ENCODE data around the gene GNG3. TPM values are rescaled to one million over a fixed set of nuclear protein-coding genes. Genes with fewer than 3 reads are reported as not detected.
"Not testable (repeated sequence)": the region's sequence is repeated elsewhere in the genome, so short reads cannot be mapped to it uniquely, and the experiment has no call there.

Gene GNG3
- total RNA-seq, 1 donor from 2014 or later = not detected

DNA sequence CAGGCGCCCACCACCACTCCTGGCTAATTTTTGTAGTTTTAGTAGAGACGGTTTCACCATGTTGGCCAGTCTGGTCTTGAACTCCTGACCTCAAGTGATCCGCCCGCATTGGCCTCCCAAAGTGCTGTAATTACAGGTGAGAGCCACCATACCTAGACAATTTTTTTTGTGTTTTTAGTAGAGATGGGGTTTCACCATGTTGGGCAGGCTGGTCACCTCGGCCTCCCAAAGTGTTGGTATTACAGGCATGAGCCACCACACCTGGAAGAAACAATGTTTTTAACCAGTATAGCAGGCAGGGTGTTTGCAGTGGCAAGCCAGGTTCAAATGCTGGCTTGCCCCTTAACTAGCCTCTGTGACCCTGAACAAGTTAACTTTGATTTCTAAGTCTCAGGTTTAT lies 42.5 kb downstream of the GNG3 start:
- ATAC-seq (ENCODE audit: poor library complexity); intact Hi-C loops (cut with DNase I): not testable (repeated sequence)
- peak; percentile 13 for DNase-seq

DNA sequence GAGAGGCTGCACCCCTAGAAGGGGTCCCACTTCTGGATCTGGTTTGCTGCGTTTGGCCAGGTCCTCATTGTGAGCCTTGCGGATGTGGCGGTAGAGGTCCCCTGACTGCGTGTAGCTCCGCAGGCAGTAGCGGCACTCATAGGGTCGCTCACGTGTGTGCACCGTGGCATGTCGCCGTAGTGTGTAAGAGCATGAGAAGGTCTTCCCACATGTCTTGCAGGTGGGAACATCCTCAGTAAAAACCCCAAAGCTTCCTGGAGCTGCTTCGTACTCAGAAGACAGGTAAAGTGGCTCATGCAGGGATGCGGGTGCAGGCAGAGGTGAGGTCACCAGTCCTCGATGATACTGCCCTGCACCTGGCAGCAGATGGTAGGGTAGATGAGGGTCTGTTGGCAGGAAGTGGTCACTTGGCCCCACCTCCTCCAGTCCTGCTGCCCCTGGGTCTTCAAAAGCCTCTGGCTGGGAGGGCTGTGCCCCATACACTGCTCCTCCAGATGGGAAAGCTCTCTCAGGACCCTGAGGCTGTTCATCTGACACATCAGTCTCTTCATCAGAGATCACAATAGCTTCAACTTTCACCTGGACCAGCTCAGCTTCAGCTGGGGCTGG lies 44.8 kb downstream of the GNG3 start:
- no peak for ATAC-seq (ENCODE audit: poor library complexity)
- DNase-seq = peak; percentile 38
- intact Hi-C loops (cut with DNase I) = no loop called here

DNA sequence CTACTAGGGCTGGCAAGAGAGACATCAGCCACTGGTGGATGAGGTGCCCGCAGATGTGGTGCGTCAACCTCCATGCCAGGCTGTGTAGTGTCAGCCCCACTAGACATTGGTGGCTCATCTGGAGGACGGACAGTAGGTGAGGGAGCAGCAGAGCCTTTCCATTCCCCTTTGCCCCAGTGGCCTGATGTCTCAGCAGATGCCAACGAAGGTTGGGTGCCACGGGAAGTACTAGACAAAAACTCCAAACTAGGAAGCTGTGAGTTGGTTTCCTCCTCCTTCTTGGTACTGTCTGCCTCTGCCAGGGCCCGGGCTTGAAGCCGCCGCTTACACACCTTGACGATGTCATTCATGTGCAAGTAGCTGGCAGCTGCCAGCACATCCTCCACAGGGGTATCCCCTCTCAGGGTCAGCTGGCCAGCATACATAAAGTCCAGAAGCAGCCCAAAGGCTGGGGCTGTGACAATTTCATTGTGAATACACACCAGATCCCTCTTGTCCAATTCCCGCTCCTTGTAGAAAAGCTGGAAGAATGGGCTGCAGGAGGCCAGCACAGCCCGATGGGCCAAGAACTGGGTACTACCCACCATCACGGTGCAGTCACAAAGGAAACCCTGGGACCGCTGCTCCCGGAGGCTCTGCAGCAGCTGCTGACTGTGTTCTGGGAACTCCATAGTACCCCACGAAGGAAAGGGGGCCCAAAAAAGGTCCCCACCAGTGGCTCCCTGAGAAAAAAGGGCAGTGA lies 45.7 kb downstream of the GNG3 start:
- no peak for ATAC-seq (ENCODE audit: poor library complexity)
- peak; percentile 42 for DNase-seq
- intact Hi-C loops (cut with DNase I) = no loop called here

DNA sequence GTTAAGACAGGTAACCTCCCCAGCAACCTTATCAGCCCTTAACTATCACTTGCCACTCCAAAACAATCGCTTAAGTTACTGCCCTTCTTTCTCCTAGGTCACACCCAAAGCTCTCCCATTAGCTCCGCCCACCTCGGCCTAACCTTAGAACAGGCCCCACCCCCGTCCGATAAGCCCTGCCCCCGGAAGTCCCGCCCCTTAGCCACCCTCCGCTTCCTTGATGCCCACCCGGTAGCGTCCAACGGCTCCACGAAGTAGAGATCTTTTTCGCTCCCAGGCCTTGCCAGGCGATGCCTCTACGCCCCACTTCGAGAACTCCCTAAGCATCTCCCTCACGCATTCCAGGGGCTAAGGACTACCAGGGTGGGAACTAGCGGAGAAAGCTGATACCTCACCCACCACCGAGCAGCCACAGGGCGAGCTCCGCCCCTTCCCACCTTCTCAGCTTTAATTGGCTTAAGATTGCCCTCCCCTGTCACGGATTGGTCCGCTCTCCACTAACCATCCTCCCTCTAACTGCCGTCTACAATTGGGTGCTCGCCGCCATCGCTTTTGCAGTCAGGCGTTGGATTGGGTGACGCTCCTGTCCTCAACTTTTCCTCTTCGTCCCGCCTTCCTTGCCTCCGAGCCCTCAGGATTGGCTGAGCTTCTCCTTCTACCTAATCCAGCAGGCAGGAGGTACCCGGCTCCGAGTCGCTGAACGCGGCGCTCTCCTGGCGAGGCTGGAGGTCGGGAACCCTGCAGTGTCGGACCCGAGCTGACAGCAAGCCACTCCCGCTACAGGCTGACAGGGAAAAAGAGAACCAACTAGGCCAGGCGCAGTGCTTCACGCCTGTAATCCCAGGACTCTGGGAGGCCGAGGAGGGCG lies 46.5 kb downstream of the GNG3 start, which contains the start of gene ZBTB3:
TSS of gene ZBTB3 (minus strand) at position 425 of the 868 bp plus-strand sequence. CDS start 496 bp downstream, outside the sequence.
- DNase-seq = peak; percentile 97
- intact Hi-C loops (cut with DNase I) = no loop called here
- ATAC-seq (ENCODE audit: poor library complexity) = peak; percentile 97

DNA sequence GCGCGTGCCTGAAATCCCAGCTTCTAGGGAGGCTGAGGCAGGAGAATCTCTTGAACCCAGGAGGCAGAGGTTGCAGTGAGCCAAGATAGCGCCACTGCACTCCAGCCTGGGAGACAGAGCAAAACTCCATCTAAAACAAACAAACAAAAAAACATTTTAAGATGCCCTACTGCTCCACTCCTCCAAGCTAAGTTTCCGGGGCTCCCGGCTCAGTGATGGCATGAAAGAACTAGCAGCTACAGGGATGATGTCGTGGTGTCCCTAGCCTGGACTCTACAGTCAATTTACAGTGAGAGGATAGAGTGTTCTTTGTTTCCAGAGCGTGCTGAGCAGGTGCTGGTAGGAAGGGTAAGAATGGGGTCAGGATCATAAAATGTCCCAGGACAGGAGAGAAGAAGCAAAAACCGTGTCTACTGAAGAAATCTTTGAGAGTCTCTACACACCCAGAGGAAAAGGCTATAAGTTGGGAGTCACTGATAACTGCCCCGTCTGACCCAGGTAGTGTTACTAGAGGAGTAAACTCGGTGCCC lies 47.7 kb downstream of the GNG3 start:
- peak; percentile 6 for DNase-seq
- no peak for ATAC-seq (ENCODE audit: poor library complexity)
- intact Hi-C loops (cut with DNase I) = no loop called here

DNA sequence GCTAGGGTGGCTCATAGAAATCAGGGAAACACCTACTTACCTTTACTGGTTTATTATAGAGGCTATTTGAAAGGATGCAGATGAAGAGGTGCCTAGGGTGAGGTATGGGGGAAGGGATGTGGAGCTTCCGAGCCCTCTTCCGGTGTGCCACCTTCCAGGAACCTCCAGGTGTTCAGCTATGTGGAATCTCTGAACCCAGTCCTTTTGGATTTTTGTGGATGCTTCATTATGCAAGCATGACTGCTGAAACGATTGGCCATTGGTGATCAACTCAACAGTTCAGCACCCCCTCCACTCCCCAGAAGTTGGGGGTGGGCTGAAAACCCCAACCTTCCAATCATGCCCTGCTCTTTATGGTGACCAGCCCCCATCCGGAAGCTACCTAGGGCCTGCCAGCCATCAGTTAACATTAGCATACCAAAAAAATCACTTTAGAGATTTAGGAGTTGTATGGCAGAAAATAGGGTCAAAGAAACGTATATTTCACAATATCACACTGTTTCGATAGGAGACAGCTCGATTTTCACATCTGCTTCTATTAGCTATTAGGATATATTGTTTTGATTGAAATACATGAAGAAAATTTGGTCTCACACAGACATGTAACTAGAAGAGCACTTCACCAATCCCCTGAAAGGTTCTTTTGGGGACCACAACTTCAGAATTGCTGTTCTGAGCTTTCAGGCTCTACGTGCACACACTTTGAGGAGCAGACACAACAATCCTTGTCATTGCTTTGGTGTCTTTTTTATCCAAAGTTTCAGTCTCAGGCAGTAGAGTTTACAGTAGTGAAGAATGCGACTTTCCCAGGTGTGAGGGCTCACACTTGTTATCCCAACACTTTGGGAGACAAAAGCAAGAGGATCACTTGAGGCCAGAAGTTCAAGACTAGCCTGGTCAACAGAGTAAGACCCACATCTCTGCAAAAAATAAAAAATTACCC lies 50.6 kb downstream of the GNG3 start:
- intact Hi-C loops (cut with DNase I) = no loop called here
- ATAC-seq (ENCODE audit: poor library complexity) (no peak), DNase-seq (no peak)

Other genes with a start within 250 kb of the GNG3 start
- gene AHNAK, start 160.9 kb upstream of the GNG3 start, total RNA-seq = 318 TPM
- gene EEF1G, start 133.8 kb upstream of the GNG3 start, total RNA-seq = 794 TPM
- gene TUT1, start 116.2 kb upstream of the GNG3 start, total RNA-seq = 14.7 TPM
- 28.2 TPM for gene MTA2, start 105.8 kb upstream of the GNG3 start, total RNA-seq
- gene EML3, start 94.9 kb upstream of the GNG3 start, total RNA-seq = 13.1 TPM
- gene ROM1, start 94.4 kb upstream of the GNG3 start, total RNA-seq = 1.5 TPM
- 11.6 TPM for gene B3GAT3, start 85.7 kb upstream of the GNG3 start, total RNA-seq
- 91.4 TPM for gene GANAB, start 61.1 kb upstream of the GNG3 start, total RNA-seq
- gene INTS5, start 54.4 kb upstream of the GNG3 start, total RNA-seq = 9.6 TPM
- 30.4 TPM for gene C11orf98, start 42.5 kb upstream of the GNG3 start, total RNA-seq
- 3.7 TPM for gene CSKMT, start 42.4 kb upstream of the GNG3 start, total RNA-seq
- gene UQCC3, start 36.0 kb upstream of the GNG3 start, total RNA-seq = 7.8 TPM
- 3.2 TPM for gene LBHD1, start 35.4 kb upstream of the GNG3 start, total RNA-seq
- 82.2 TPM for gene UBXN1, start 28.6 kb upstream of the GNG3 start, total RNA-seq
- 3.8 TPM for gene LRRN4CL, start 18.1 kb upstream of the GNG3 start, total RNA-seq
- 21.7 TPM for gene BSCL2, start 252 bp upstream of the GNG3 start, total RNA-seq
- gene HNRNPUL2, start 19.8 kb downstream of the GNG3 start, total RNA-seq = 30.4 TPM
- gene TTC9C, start 20.8 kb downstream of the GNG3 start, total RNA-seq = 14.0 TPM
- gene ZBTB3, start 46.5 kb downstream of the GNG3 start, total RNA-seq = 9.7 TPM
- gene POLR2G, start 53.9 kb downstream of the GNG3 start, total RNA-seq = 36.8 TPM
- gene TAF6L, start 63.7 kb downstream of the GNG3 start, total RNA-seq = 9.2 TPM
- 17.1 TPM for gene TMEM179B, start 79.7 kb downstream of the GNG3 start, total RNA-seq
- gene TMEM223, start 84.3 kb downstream of the GNG3 start, total RNA-seq = 17.4 TPM
- gene NXF1, start 97.8 kb downstream of the GNG3 start, total RNA-seq = 40.1 TPM
- 15.7 TPM for gene STX5, start 124.4 kb downstream of the GNG3 start, total RNA-seq
- gene TEX54, start 125.2 kb downstream of the GNG3 start, total RNA-seq = not detected
- 27.0 TPM for gene WDR74, start 131.9 kb downstream of the GNG3 start, total RNA-seq
- gene SLC3A2, start 173.2 kb downstream of the GNG3 start, total RNA-seq = 32.9 TPM
- gene CHRM1, start 213.7 kb downstream of the GNG3 start, total RNA-seq = not detected

Data from Right ventricle myocardium superior (tissue), 1 donor.